Measurements from ENCODE around the gene CAP1. TPM values are rescaled to one million over a fixed set of nuclear protein-coding genes. Genes with fewer than 3 reads are reported as not detected.
A peak's percentile ranks its signal among the peaks of the same experiment; 100 is the strongest.

CAP1 gene
- total and polyA plus RNA-seq, 12 donors: 59.9 to 304 (median 204) TPM

DNA sequence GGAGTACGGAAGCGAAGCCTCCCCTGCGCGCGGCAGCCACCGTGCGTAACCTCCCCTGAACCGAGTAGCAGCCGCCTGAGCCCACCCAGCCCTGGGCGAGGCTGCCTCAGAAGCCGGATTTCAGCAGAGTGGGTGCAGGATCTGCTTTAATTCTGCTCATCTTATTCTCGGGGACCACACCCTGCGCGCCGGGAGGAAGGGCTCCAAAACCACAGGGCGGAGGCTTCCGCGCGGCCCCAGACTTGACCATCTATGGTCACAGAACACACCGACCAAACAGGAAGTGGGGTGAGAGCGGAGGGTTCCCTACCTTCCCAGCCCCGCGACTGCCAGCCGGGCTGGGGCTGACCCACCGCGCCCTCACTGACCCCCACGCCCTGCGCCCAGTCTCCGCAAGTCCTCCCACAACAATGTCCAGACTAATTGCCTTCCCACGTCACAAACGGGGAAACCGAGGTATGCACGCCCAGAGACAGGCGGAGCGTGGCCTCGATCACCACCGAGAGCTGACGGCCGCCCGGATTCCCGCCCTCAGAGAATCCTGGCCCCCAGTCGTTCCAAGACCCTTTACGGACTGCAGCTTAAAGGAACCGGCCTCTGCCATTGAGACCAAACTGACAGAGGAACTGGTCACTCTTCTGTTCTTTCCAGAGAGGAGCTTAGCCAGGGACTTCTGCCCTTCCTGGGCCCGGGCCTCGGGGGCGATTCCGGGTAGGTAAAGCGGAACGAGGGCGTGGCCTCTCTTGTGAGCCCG lies 595 bp upstream of the CAP1 start:
- Histone ChIP-seq H3K4me1 (replicated peaks in 1 of 2) (peaks cover 24 to 67% of the 10 kb centered on the region in 2 donors), H3K27me3 (no peaks in the 10 kb centered on the region), H3K36me3 (replicated peaks in 1 of 2) (peaks cover 0 to 3% of the 10 kb centered on the region in 2 donors), H3K9me3 (replicated peaks in 1 of 3) (no peaks in the 10 kb centered on the region), H3K4me3 (peak overlapping the region in 3 of 4 donors; percentile 49 to 90 (median 79)), H3K27ac (peak overlapping the region; percentile 68 to 97 (median 95))
- TF ChIP-seq POLR2A (IDR thresholded peaks at IDR 0.05): peak; percentile 84 to 88
- no peak for TF ChIP-seq CTCF (IDR thresholded peaks at IDR 0.05)
- intact Hi-C loops (cut with DNase I): no loop called here
- peak; percentile 66 to 92 (median 77) for DNase-seq
- WGBS, 4 donors: 0 to 2% (median 0%) methylated on average over 15 to 52 of the region's 52 CpGs

DNA sequence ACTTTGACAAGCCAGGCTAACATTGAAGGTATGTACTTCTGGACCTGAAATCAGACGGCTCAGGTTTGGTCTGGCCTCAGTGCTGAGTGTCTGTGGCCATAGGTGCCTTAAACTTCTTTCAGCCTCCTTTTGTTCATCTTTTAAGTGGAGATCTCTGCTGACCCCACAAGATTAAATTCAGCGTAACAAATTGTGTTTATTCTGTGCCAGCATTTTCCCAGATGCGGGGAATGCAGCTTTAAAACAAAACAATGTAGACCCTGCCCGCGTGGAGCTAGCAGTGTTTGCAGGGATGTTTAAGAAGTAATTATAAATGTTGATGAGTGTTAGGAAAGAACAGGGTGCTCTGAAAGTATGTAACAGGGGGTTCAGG lies 923 bp downstream of the CAP1 start:
- 15 to 27% (median 23%) methylated on average over 5 of the region's 5 CpGs for WGBS, 4 donors
- no peaks in the 10 kb centered on the region for H3K27me3 ChIP-seq
- H3K4me3 ChIP-seq: peak overlapping the region; percentile 25 to 90 (median 74)
- TF ChIP-seq CTCF (IDR thresholded peaks at IDR 0.05): no peak
- peaks cover 19 to 67% of the 10 kb centered on the region in 2 donors for H3K4me1 ChIP-seq (replicated peaks in 1 of 2)
- peak overlapping the region in 4 of 5 donors; percentile 72 to 95 (median 90) for H3K27ac ChIP-seq
- peaks cover 0 to 3% of the 10 kb centered on the region in 2 donors for H3K36me3 ChIP-seq (replicated peaks in 1 of 2)
- no peaks in the 10 kb centered on the region for H3K9me3 ChIP-seq (replicated peaks in 1 of 3)
- DNase-seq: no peak
- intact Hi-C loops (cut with DNase I): no loop called here

- Histone ChIP-seq H3K9me3 (replicated peaks in 1 of 3) (no peaks in the 10 kb centered on the region), H3K4me3 (peak overlapping the region in 1 of 4 donors; percentile 79), H3K27ac (no peak overlapping the region), H3K27me3 (no peaks in the 10 kb centered on the region), H3K4me1 (replicated peaks in 1 of 2) (peaks cover 13 to 67% of the 10 kb centered on the region in 2 donors), H3K36me3 (replicated peaks in 1 of 2) (peaks cover 0 to 3% of the 10 kb centered on the region in 2 donors)
- 74 to 82% (median 74%) methylated on average over 4 of the region's 4 CpGs for WGBS, 4 donors
- intact Hi-C loops (cut with DNase I): no loop called here
- TF ChIP-seq POLR2A (IDR thresholded peaks at IDR 0.05) (no peak), CTCF (IDR thresholded peaks at IDR 0.05) (no peak)
- DNase-seq: no peak
Observed at GRCh38 chr1:40042341-40042740, 1.8 kb downstream of the CAP1 start.

DNA sequence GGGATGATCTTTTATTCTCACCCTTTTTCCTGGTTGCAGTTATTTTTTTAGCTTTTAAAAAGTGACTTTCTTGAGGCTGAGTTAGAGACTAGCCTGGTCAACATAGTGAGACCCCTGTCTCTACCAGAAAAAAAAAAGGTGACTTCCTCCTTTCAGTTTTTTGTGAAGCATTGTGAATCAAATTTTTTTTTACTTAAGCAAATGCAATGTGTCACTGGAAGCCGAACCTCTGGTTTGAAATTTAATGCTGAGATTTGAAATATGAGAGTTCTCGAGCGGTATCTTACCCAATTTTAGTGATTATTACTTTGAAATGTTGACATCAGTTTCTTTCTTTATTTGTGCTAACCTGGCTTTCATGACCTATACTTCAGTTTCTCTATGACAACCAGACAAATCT lies 3.6 kb downstream of the CAP1 start:
- no peak for DNase-seq
- Histone ChIP-seq H3K36me3 (replicated peaks in 1 of 2) (peaks cover 0 to 3% of the 10 kb centered on the region in 2 donors), H3K27me3 (no peaks in the 10 kb centered on the region), H3K4me1 (replicated peaks in 1 of 2) (peaks cover 10 to 62% of the 10 kb centered on the region in 2 donors), H3K9me3 (replicated peaks in 1 of 3) (no peaks in the 10 kb centered on the region), H3K4me3 (peak overlapping the region in 1 of 4 donors; percentile 15), H3K27ac (no peak overlapping the region)
- WGBS, 4 donors: 42 to 59% (median 54%) methylated on average over 3 of the region's 3 CpGs
- TF ChIP-seq CTCF (IDR thresholded peaks at IDR 0.05) (no peak), POLR2A (IDR thresholded peaks at IDR 0.05) (no peak)
- intact Hi-C loops (cut with DNase I): no loop called here

Measured in adrenal gland (tissue), 12 donors.